Astrocyte (in vitro differentiated cells and primary cell): ENCODE measurements around the gene SLC44A2. TPM values are rescaled to one million over a fixed set of nuclear protein-coding genes. Genes with fewer than 3 reads are reported as not detected.
A peak's percentile ranks its signal among the peaks of the same experiment; 100 is the strongest.

ENCODE experiments used
- DNase-seq: peaks from one replicate; pipeline ENCODE4 v3.0.0-alpha.2; 2010; ENCODE audit warnings: low read depth
- FAIRE-seq: peaks from 2 replicates; lab custom pipeline; 2011; peaks lifted over from hg19 to GRCh38; lab: Jason Lieb, UNC
- H2AFZ ChIP-seq: 2 replicates; pipeline ENCODE4 v1.6.0; 2012; ENCODE audit warnings: low read depth, low read length, inconsistent platforms
- H3K27ac ChIP-seq: 2 replicates; pipeline ENCODE4 v1.5.1; 2011; ENCODE audit warnings: low read depth, low read length, inconsistent platforms
- H3K27me3 ChIP-seq: 2 replicates; pipeline ENCODE4 v1.6.0; 2011; ENCODE audit warnings: low read length, inconsistent platforms; ENCODE audit not compliant: insufficient read depth
- H3K36me3 ChIP-seq: 2 replicates; pipeline ENCODE4 v1.5.1; 2011; ENCODE audit warnings: low read length, inconsistent platforms; ENCODE audit not compliant: insufficient read depth
- H3K4me1 ChIP-seq: 2 replicates; pipeline ENCODE4 v1.5.1; 2011; ENCODE audit warnings: low read length, inconsistent platforms; ENCODE audit not compliant: insufficient read depth
- H3K4me2 ChIP-seq: 2 replicates; pipeline ENCODE4 v1.6.0; 2012; ENCODE audit warnings: low read length, inconsistent platforms
- H3K4me3 ChIP-seq: 2 replicates; pipeline ENCODE4 v1.5.1; 2011; ENCODE audit warnings: low read depth, mild to moderate bottlenecking, low read length, inconsistent platforms; ENCODE audit not compliant: insufficient read depth
- H3K79me2 ChIP-seq: 2 replicates; pipeline ENCODE4 v1.6.0; 2012; ENCODE audit warnings: mild to moderate bottlenecking, low read length, inconsistent platforms; ENCODE audit not compliant: insufficient read depth
- H3K9ac ChIP-seq: 2 replicates; pipeline ENCODE4 v1.6.0; 2012; ENCODE audit warnings: mild to moderate bottlenecking, low read length, inconsistent platforms
- H3K9me3 ChIP-seq: 2 replicates; pipeline ENCODE4 v1.5.1; 2012; ENCODE audit warnings: low read depth, mild to moderate bottlenecking, low read length, inconsistent platforms; ENCODE audit not compliant: insufficient read depth
- H4K20me1 ChIP-seq: 2 replicates; pipeline ENCODE4 v1.6.0; 2012; ENCODE audit warnings: low read length, inconsistent platforms; ENCODE audit not compliant: insufficient read depth
- H3K27ac Mint-ChIP-seq: one replicate; pipeline ENCODE4 v1.8.0; 2021; ENCODE audit warnings: mild to moderate bottlenecking, mixed read lengths; ENCODE audit not compliant: unreplicated experiment
- H3K27me3 Mint-ChIP-seq: one replicate; pipeline ENCODE4 v1.8.0; 2021; ENCODE audit warnings: low read depth, mixed read lengths; ENCODE audit not compliant: unreplicated experiment
- H3K36me3 Mint-ChIP-seq: one replicate; pipeline ENCODE4 v1.8.0; 2021; ENCODE audit warnings: low read depth, mixed read lengths; ENCODE audit not compliant: unreplicated experiment
- H3K4me1 Mint-ChIP-seq: one replicate; pipeline ENCODE4 v1.8.0; 2021; ENCODE audit warnings: low read depth, mixed read lengths; ENCODE audit not compliant: unreplicated experiment
- H3K4me3 Mint-ChIP-seq: one replicate; pipeline ENCODE4 v1.8.0; 2021; ENCODE audit warnings: mild to moderate bottlenecking, moderate library complexity, mixed read lengths; ENCODE audit not compliant: unreplicated experiment
- H3K9me3 Mint-ChIP-seq: one replicate; pipeline ENCODE4 v1.8.0; 2021; ENCODE audit warnings: mild to moderate bottlenecking, mixed read lengths; ENCODE audit not compliant: unreplicated experiment
- CTCF ChIP-seq: IDR thresholded peaks from 2 replicates; pipeline ENCODE4 v1.5.1; 2011; ENCODE audit warnings: low read depth, mild to moderate bottlenecking, inconsistent platforms, low read length, moderate library complexity; ENCODE audit not compliant: insufficient read depth
- EZH2 ChIP-seq: IDR thresholded peaks from 2 replicates; pipeline ENCODE4 v1.6.1; 2012; ENCODE audit warnings: mild to moderate bottlenecking, low read length, inconsistent platforms; ENCODE audit not compliant: insufficient read depth
- total RNA-seq: library from RNA; stranded (reverse); gene quantifications from 2 replicates; pipeline ENCODE4 v1.2.1, GENCODE V29; 2021

The SLC44A2 gene
- total RNA-seq, 1 donor from 2014 or later, result 91.6 TPM

- H3K4me1 Mint-ChIP-seq, result peaks cover 4% of the 10 kb centered on the region
- TF ChIP-seq EZH2 (no peak), CTCF (peak; percentile 98)
- no peaks in the 10 kb centered on the region for H3K27me3 Mint-ChIP-seq
- Histone ChIP-seq H3K4me2 (peak overlapping the region; percentile 27), H3K79me2 (no peaks in the 10 kb centered on the region), H3K27me3 (no peaks in the 10 kb centered on the region), H3K4me1 (peaks cover 2% of the 10 kb centered on the region), H2AFZ (peak overlapping the region; percentile 69), H3K27ac (no peak overlapping the region), H4K20me1 (no peaks in the 10 kb centered on the region), H3K36me3 (no peaks in the 10 kb centered on the region), H3K9me3 (no peaks in the 10 kb centered on the region), H3K9ac (no peak overlapping the region), H3K4me3 (no peak overlapping the region)
- H3K36me3 Mint-ChIP-seq, result no peaks in the 10 kb centered on the region
- DNase-seq, result peak; percentile 71
- no peaks in the 10 kb centered on the region for H3K9me3 Mint-ChIP-seq
- H3K4me3 Mint-ChIP-seq, result no peak overlapping the region
- no peak for FAIRE-seq
- no peak overlapping the region for H3K27ac Mint-ChIP-seq
These were observed 44.2 kb upstream of the SLC44A2 start for GRCh38 chr19:10580979-10581631.

- Histone ChIP-seq H3K4me1 (peaks cover 1% of the 10 kb centered on the region), H3K4me2 (no peak overlapping the region), H3K27me3 (peaks cover 7% of the 10 kb centered on the region), H3K79me2 (no peaks in the 10 kb centered on the region), H3K27ac (no peak overlapping the region), H2AFZ (no peak overlapping the region), H3K4me3 (no peak overlapping the region), H3K9me3 (no peaks in the 10 kb centered on the region), H3K36me3 (no peaks in the 10 kb centered on the region), H4K20me1 (no peaks in the 10 kb centered on the region), H3K9ac (no peak overlapping the region)
- no peak for FAIRE-seq
- peaks cover 1% of the 10 kb centered on the region for H3K4me1 Mint-ChIP-seq
- H3K27me3 Mint-ChIP-seq, result peaks cover 7% of the 10 kb centered on the region
- DNase-seq, result no peak
- H3K27ac Mint-ChIP-seq, result no peak overlapping the region
- H3K36me3 Mint-ChIP-seq, result no peaks in the 10 kb centered on the region
- H3K9me3 Mint-ChIP-seq, result no peaks in the 10 kb centered on the region
- TF ChIP-seq CTCF (no peak), EZH2 (no peak)
- no peak overlapping the region for H3K4me3 Mint-ChIP-seq
These were observed 43.3 kb upstream of the SLC44A2 start for GRCh38 chr19:10582091-10582490.
